HepG2 (cell line): Measurements from ENCODE around the gene CHST6. TPM values are rescaled to one million over a fixed set of nuclear protein-coding genes. Genes with fewer than 3 reads are reported as not detected.

Experiments
- DZIP1 ChIP-seq: sonication (generic); formaldehyde crosslinking; IDR thresholded peaks from 2 replicates; pipeline ENCODE4 v1.5.0; 2020; ENCODE audit warnings: mild to moderate bottlenecking, missing genetic modification reagents
- HDAC1 ChIP-seq: sonication (generic); formaldehyde crosslinking; IDR thresholded peaks from 2 replicates; pipeline ENCODE4 v1.5.1; 2020; ENCODE audit warnings: mild to moderate bottlenecking, missing genetic modification reagents
- KAT7 ChIP-seq: IDR thresholded peaks from 2 replicates; pipeline ENCODE4 v1.6.1; 2018; ENCODE audit warnings: borderline replicate concordance, missing compliant biosample characterization
- PHB2 ChIP-seq: fragments of 450-650 bp; IDR thresholded peaks from 2 replicates; pipeline ENCODE4 v1.6.1; 2018; ENCODE audit not compliant: partially characterized antibody
- REST ChIP-seq, 2 experiments: IDR thresholded peaks; 2 replicates each; pipeline ENCODE4 v1.6.1; 2011 to 2012; ENCODE audit warnings: low read length in 2 of 2, borderline replicate concordance in 1 of 2, low read depth in 1 of 2, mild to moderate bottlenecking in 1 of 2, moderate library complexity in 1 of 2
- SRSF9 ChIP-seq: fragments of 200-400 bp; formaldehyde crosslinking; IDR thresholded peaks from 2 replicates; pipeline ENCODE4 v1.6.1; 2018; ENCODE audit warnings: borderline replicate concordance, mild to moderate bottlenecking, low read depth, low read length; ENCODE audit not compliant: insufficient read depth, poor library complexity, severe bottlenecking
- TRAFD1 ChIP-seq: sonication (generic); formaldehyde crosslinking; IDR thresholded peaks from 2 replicates; pipeline ENCODE4 v1.5.1; 2020; ENCODE audit warnings: missing genetic modification reagents, mild to moderate bottlenecking, borderline replicate concordance
- TSC22D2 ChIP-seq: sonication (generic); formaldehyde crosslinking; IDR thresholded peaks from 2 replicates; pipeline ENCODE4 v1.5.1; 2020; ENCODE audit warnings: missing genetic modification reagents, mild to moderate bottlenecking, borderline replicate concordance
- ZNF3 ChIP-seq: IDR thresholded peaks from 2 replicates; pipeline ENCODE4 v1.7.0; 2017; ENCODE audit warnings: inconsistent platforms
- ZNF687 ChIP-seq: sonication (generic); formaldehyde crosslinking; IDR thresholded peaks from 2 replicates; pipeline ENCODE4 v1.5.1; 2020; ENCODE audit warnings: mild to moderate bottlenecking, missing genetic modification reagents, moderate library complexity
- ZNF850 ChIP-seq: sonication (generic); formaldehyde crosslinking; conservative IDR thresholded peaks from 2 replicates; pipeline ENCODE4 v1.9.0; 2021; ENCODE audit warnings: mild to moderate bottlenecking, missing genetic modification reagents
- polyA plus RNA-seq, 8 experiments: library from polyadenylated mRNA; depleted of rRNA in 3 of 8; stranded (reverse) in 7 of 8; unstranded in 1 of 8; fragments of >200 nt; fragmentation: Illumina TruSeq in 4 of 8; extraction: Trizol in 4 of 8; gene quantifications; 2 replicates each; pipeline versions ENCODE4 v1.2.1 to v1.2.3, GENCODE V29; 2011 to 2016; ENCODE audit warnings: low read depth in 4 of 8, missing spikeins in 1 of 8, mixed read lengths in 1 of 8; ENCODE audit not compliant: insufficient read depth in 1 of 8
- total RNA-seq, 5 experiments: library from RNA; depleted of rRNA; stranded (reverse); fragments of >200 nt; fragmentation: Illumina TruSeq; extraction: Trizol; gene quantifications; 2 replicates each; pipeline ENCODE4 v1.2.3, GENCODE V29; 2016; ENCODE audit warnings: low read depth in 1 of 5
- TF ChIP-seq, protein P1 (sequence below): sonication (generic); formaldehyde crosslinking; IDR thresholded peaks from 2 replicates; pipeline ENCODE4 v1.5.0; 2020; ENCODE audit warnings: mild to moderate bottlenecking, missing genetic modification reagents

Gene CHST6
- total and polyA plus RNA-seq, 2 of the 13 experiments (the other 11 are each of a cell fraction or from before 2014, with no cell fraction given): 0.18 to 0.91 TPM

GRCh38 chr16:75495076-75495674 is at the start of gene CHST6 (continued):
- TF ChIP-seq DZIP1 (0 out of 2 replicates have a peak, but pooled peaks have one; percentile 7), SRSF9 (no peak), HDAC1 (CRISPR knock-in tag) (0 out of 2 replicates have a peak, but pooled peaks have one; percentile 35), ZNF687 (CRISPR knock-in tag) (peak; percentile 76), REST (IDR thresholded peaks at IDR 0.05; ENCODE audit: borderline replicate concordance in 1 of 2, low read depth in 1 of 2, low read length in 2 of 2) (no peak), KAT7 (no peak), ZNF3 (CRISPR knock-in tag) (no peak), PHB2 (no peak), TSC22D2 (CRISPR knock-in tag) (no peak), ZNF850 (CRISPR knock-in tag) (no peak), TRAFD1 (CRISPR knock-in tag) (no peak)
- TF ChIP-seq, protein P1, sequence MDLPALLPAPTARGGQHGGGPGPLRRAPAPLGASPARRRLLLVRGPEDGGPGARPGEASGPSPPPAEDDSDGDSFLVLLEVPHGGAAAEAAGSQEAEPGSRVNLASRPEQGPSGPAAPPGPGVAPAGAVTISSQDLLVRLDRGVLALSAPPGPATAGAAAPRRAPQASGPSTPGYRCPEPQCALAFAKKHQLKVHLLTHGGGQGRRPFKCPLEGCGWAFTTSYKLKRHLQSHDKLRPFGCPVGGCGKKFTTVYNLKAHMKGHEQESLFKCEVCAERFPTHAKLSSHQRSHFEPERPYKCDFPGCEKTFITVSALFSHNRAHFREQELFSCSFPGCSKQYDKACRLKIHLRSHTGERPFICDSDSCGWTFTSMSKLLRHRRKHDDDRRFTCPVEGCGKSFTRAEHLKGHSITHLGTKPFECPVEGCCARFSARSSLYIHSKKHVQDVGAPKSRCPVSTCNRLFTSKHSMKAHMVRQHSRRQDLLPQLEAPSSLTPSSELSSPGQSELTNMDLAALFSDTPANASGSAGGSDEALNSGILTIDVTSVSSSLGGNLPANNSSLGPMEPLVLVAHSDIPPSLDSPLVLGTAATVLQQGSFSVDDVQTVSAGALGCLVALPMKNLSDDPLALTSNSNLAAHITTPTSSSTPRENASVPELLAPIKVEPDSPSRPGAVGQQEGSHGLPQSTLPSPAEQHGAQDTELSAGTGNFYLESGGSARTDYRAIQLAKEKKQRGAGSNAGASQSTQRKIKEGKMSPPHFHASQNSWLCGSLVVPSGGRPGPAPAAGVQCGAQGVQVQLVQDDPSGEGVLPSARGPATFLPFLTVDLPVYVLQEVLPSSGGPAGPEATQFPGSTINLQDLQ (CRISPR knock-in tag): no peak
